Tibial nerve (tissue), 4 donors: ENCODE measurements around the gene DIP2C. TPM values are rescaled to one million over a fixed set of nuclear protein-coding genes. Genes with fewer than 3 reads are reported as not detected.
A peak's percentile ranks its signal among the peaks of the same experiment; 100 is the strongest.

Source experiments
- DNase-seq, 2 donors: peaks; one replicate each; pipeline ENCODE4 v3.0.0-alpha.2; 2019; ENCODE audit warnings: low spot score in 2 of 2
- H3K27ac ChIP-seq, 4 donors: fragments of 200-600 bp; sonication (generic) in 3 of 4; one replicate each; pipeline ENCODE4 v1.5.1; 2017 to 2019; ENCODE audit warnings: mild to moderate bottlenecking in 1 of 4
- H3K27me3 ChIP-seq, 2 donors: fragments of 200-600 bp; sonication (generic) in 1 of 2; one replicate each; pipeline versions ENCODE4 v1.5.1 to v1.6.0; 2017 to 2019
- H3K36me3 ChIP-seq, 3 donors: fragments of 200-600 bp; sonication (generic); one replicate each; pipeline ENCODE4 v1.5.1; 2018 to 2019
- H3K4me1 ChIP-seq, 4 donors: fragments of 200-600 bp; sonication (generic) in 3 of 4; one replicate each; pipeline ENCODE4 v1.5.1; 2017 to 2019
- H3K4me3 ChIP-seq, 4 donors: fragments of 200-600 bp; sonication (generic) in 3 of 4; one replicate each; pipeline ENCODE4 v1.5.1; 2017 to 2019; ENCODE audit warnings: mild to moderate bottlenecking in 1 of 4, moderate library complexity in 1 of 4
- H3K9me3 ChIP-seq, 4 donors: fragments of 200-600 bp; sonication (generic) in 3 of 4; one replicate each; pipeline ENCODE4 v1.5.1; 2017 to 2019
- EP300 ChIP-seq, 2 donors: sonication (generic); formaldehyde crosslinking; IDR thresholded peaks; one replicate each; pipeline ENCODE4 v1.6.1; 2017; ENCODE audit warnings: antibody characterized with exemption in 2 of 2, mild to moderate bottlenecking in 1 of 2
- POLR2A ChIP-seq, 2 donors: fragments of 450-650 bp; IDR thresholded peaks; one replicate each; pipeline ENCODE4 v1.6.1; 2017; ENCODE audit warnings: antibody characterized with exemption in 2 of 2, mild to moderate bottlenecking in 2 of 2, moderate library complexity in 2 of 2
- WGBS, 2 donors: methylation state at CpG; one replicate each; pipeline ENCODE4 v1.1.5; 2018; 5-methylcytosine and 5-hydroxymethylcytosine counted together
- total RNA-seq, 4 donors: library from RNA; depleted of rRNA; stranded (reverse); fragments of >200 nt; gene quantifications; one replicate each; pipeline ENCODE4 v1.1.0, GENCODE V29; 2016
- TF ChIP-seq, protein P1 (sequence below), 5 experiments: fragments of 200-600 bp in 3 of 5; fragments of 450-650 bp in 2 of 5; sonication (generic) in 3 of 5; IDR thresholded peaks; one replicate each; pipeline ENCODE4 v1.5.1; 2016 to 2019; ENCODE audit warnings: antibody characterized with exemption in 5 of 5, mild to moderate bottlenecking in 3 of 5, moderate library complexity in 2 of 5

The DIP2C gene
- total RNA-seq, 4 donors from 2014 or later: 31.4 to 46.5 (median 36.0) TPM

- Histone ChIP-seq H3K4me3 (no peak overlapping the region), H3K27me3 (no peaks in the 10 kb centered on the region)
Observed at GRCh38 chr10:421170-421569, 268.3 kb downstream of the DIP2C start.

DNA sequence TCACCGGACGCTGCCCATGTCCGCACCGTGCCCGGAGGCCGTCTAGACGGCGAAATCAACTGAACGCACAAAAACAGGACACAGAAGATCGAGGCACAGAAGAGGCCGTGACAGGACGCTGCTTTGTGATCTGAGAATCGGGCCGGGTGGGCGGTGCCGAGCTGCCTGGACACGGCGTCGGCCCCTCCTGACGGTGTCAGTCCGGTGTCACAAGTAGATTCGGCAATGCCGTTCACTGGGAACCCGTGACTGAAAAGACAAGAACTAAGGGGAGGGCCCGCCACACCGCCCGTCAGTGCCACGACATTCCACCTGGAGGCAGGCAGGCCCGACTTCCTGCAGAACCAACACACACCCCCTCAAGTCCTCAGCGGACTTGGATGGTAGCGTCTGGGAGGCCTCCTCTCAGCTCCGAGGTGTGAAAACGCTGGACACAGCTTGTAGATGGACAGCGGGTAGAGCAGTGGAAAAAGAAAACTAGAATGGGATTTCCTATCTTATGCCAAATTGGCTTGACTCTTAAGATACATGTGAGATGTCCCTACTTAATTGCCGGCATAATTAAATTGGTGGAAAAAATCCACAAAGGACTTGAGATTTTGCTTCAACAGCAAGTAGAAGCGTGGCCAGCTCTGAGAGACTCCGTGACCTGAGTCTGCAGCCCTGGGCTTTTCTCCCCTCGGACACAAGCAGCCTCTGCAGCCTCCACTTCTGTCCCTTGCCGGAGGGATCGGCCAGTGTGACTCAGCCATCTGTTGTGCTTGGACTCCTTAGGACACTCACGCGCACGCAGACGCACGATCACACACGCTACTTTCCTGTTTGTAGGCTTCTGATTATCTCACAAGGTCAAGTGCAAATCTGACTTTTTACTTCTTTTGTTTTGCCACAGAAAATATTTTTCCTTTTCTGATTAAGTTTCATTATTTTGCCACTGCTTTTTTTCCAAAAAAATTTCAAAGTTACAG, 269.0 kb downstream of the DIP2C start:
- DNase-seq: peak in 1 of 2 donors; percentile 46
- no peaks in the 10 kb centered on the region for H3K27me3 ChIP-seq
- 80 to 89% methylated on average over 46 of the region's 46 CpGs for WGBS, 2 donors
- peaks cover 0 to 15% (median 0%) of the 10 kb centered on the region in 4 donors for H3K4me1 ChIP-seq
- peaks cover 0 to 44% (median 6%) of the 10 kb centered on the region in 3 donors for H3K36me3 ChIP-seq
- H3K27ac ChIP-seq: peak overlapping the region in 1 of 4 donors; percentile 48
- no peak overlapping the region for H3K4me3 ChIP-seq
- H3K9me3 ChIP-seq: no peaks in the 10 kb centered on the region
- TF ChIP-seq EP300 (IDR thresholded peaks at IDR 0.05): no peak
- TF ChIP-seq, protein P1, sequence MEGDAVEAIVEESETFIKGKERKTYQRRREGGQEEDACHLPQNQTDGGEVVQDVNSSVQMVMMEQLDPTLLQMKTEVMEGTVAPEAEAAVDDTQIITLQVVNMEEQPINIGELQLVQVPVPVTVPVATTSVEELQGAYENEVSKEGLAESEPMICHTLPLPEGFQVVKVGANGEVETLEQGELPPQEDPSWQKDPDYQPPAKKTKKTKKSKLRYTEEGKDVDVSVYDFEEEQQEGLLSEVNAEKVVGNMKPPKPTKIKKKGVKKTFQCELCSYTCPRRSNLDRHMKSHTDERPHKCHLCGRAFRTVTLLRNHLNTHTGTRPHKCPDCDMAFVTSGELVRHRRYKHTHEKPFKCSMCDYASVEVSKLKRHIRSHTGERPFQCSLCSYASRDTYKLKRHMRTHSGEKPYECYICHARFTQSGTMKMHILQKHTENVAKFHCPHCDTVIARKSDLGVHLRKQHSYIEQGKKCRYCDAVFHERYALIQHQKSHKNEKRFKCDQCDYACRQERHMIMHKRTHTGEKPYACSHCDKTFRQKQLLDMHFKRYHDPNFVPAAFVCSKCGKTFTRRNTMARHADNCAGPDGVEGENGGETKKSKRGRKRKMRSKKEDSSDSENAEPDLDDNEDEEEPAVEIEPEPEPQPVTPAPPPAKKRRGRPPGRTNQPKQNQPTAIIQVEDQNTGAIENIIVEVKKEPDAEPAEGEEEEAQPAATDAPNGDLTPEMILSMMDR (IDR thresholded peaks at IDR 0.05): no peak
- TF ChIP-seq POLR2A (IDR thresholded peaks at IDR 0.05): no peak

More at GRCh38 chr10:421170-421569, 268.3 kb downstream of the DIP2C start:
- TF ChIP-seq POLR2A (IDR thresholded peaks at IDR 0.05) (no peak), EP300 (IDR thresholded peaks at IDR 0.05) (no peak)
- TF ChIP-seq, protein P1 (IDR thresholded peaks at IDR 0.05): no peak
- Histone ChIP-seq H3K9me3 (no peaks in the 10 kb centered on the region), H3K36me3 (peaks cover 0 to 39% (median 6%) of the 10 kb centered on the region in 3 donors), H3K27ac (peak overlapping the region in 1 of 4 donors; percentile 48), H3K4me1 (peaks cover 0 to 15% (median 0%) of the 10 kb centered on the region in 4 donors)
- 59 to 69% methylated on average over 8 of the region's 8 CpGs for WGBS, 2 donors
- DNase-seq: no peak

GRCh38 chr10:418894-419293, 270.6 kb downstream of the DIP2C start:
- no peak overlapping the region for H3K4me3 ChIP-seq
- TF ChIP-seq EP300 (IDR thresholded peaks at IDR 0.05) (no peak), POLR2A (IDR thresholded peaks at IDR 0.05) (no peak)
- TF ChIP-seq, protein P1 (IDR thresholded peaks at IDR 0.05): no peak
- H3K27me3 ChIP-seq: no peaks in the 10 kb centered on the region
- no peak overlapping the region for H3K27ac ChIP-seq
- H3K4me1 ChIP-seq: peaks cover 0 to 15% (median 0%) of the 10 kb centered on the region in 4 donors
- H3K36me3 ChIP-seq: peaks cover 0 to 47% (median 6%) of the 10 kb centered on the region in 3 donors
- H3K9me3 ChIP-seq: no peaks in the 10 kb centered on the region
- DNase-seq: no peak
- WGBS, 2 donors: 97% methylated on average over 19 of the region's 19 CpGs

- peaks cover 0 to 54% (median 6%) of the 10 kb centered on the region in 3 donors for H3K36me3 ChIP-seq
- no peaks in the 10 kb centered on the region for H3K9me3 ChIP-seq
- WGBS, 2 donors: 87 to 88% methylated on average over 11 to 15 of the region's 15 CpGs
- no peaks in the 10 kb centered on the region for H3K27me3 ChIP-seq
- no peak for TF ChIP-seq POLR2A (IDR thresholded peaks at IDR 0.05)
- TF ChIP-seq, protein P1 (IDR thresholded peaks at IDR 0.05): no peak
- no peak overlapping the region for H3K27ac ChIP-seq
- no peak overlapping the region for H3K4me3 ChIP-seq
- H3K4me1 ChIP-seq: peaks cover 0 to 22% (median under 1%) of the 10 kb centered on the region in 4 donors
- no peak for DNase-seq
Observed at GRCh38 chr10:418226-418625, 271.2 kb downstream of the DIP2C start.

GRCh38 chr10:416091-416515, 273.4 kb downstream of the DIP2C start:
- 62 to 67% methylated on average over 12 to 13 of the region's 13 CpGs for WGBS, 2 donors
- no peaks in the 10 kb centered on the region for H3K9me3 ChIP-seq
- no peak overlapping the region for H3K4me3 ChIP-seq
- H3K4me1 ChIP-seq: peaks cover 0 to 33% (median 6%) of the 10 kb centered on the region in 4 donors
- H3K27me3 ChIP-seq: no peaks in the 10 kb centered on the region
- H3K36me3 ChIP-seq: peaks cover 0 to 42% (median 0%) of the 10 kb centered on the region in 3 donors
- DNase-seq: no peak
- peak overlapping the region in 1 of 4 donors; percentile 13 for H3K27ac ChIP-seq
- TF ChIP-seq POLR2A (IDR thresholded peaks at IDR 0.05): no peak
- TF ChIP-seq, protein P1 (IDR thresholded peaks at IDR 0.05): no peak
- TF ChIP-seq EP300 (IDR thresholded peaks at IDR 0.05): no peak
